Smooth muscle cell (in vitro differentiated cells): ENCODE results near the gene TMEM255A. TPM values are rescaled to one million over a fixed set of nuclear protein-coding genes. Genes with fewer than 3 reads are reported as not detected.
"Not testable (repeated sequence)": the region's sequence is repeated elsewhere in the genome, so short reads cannot be mapped to it uniquely, and the experiment has no call there.

Source experiments
- DNase-seq: peaks from one replicate; lab custom pipeline; 2025; ENCODE audit not compliant: unreplicated experiment; lab: John Stamatoyannopoulos, UW
- H2AFZ ChIP-seq: fragments of 200-600 bp; sonication (generic); 2 replicates; pipeline ENCODE4 v1.6.0; 2016; ENCODE audit warnings: antibody characterized with exemption, low read depth, mild to moderate bottlenecking
- H3F3A ChIP-seq: fragments of 200-600 bp; sonication (generic); 2 replicates; pipeline ENCODE4 v1.6.0; 2017; ENCODE audit warnings: antibody characterized with exemption, low read depth
- H3K27ac ChIP-seq: fragments of 200-600 bp; sonication (generic); 2 replicates; pipeline ENCODE4 v1.5.1; 2016; ENCODE audit warnings: low read depth, mild to moderate bottlenecking
- H3K27me3 ChIP-seq: fragments of 200-600 bp; sonication (generic); 2 replicates; pipeline ENCODE4 v1.6.1; 2016; ENCODE audit warnings: low read depth, mild to moderate bottlenecking
- H3K36me3 ChIP-seq: fragments of 200-600 bp; sonication (generic); 2 replicates; pipeline ENCODE4 v1.5.1; 2016; ENCODE audit warnings: low read depth
- H3K4me1 ChIP-seq: fragments of 200-600 bp; sonication (generic); 2 replicates; pipeline ENCODE4 v1.5.1; 2016; ENCODE audit warnings: low read depth
- H3K4me2 ChIP-seq: fragments of 200-600 bp; sonication (generic); 2 replicates; pipeline ENCODE4 v1.6.0; 2016; ENCODE audit warnings: mild to moderate bottlenecking
- H3K4me3 ChIP-seq: fragments of 200-600 bp; sonication (generic); 2 replicates; pipeline ENCODE4 v1.5.1; 2016; ENCODE audit warnings: mild to moderate bottlenecking
- H3K79me2 ChIP-seq: fragments of 200-600 bp; sonication (generic); 2 replicates; pipeline ENCODE4 v1.6.0; 2016; ENCODE audit warnings: low read depth, mild to moderate bottlenecking
- H3K9ac ChIP-seq: fragments of 200-600 bp; sonication (generic); 2 replicates; pipeline ENCODE4 v1.6.0; 2016; ENCODE audit warnings: low read depth
- H3K9me3 ChIP-seq: fragments of 200-600 bp; sonication (generic); replicated peaks from 2 replicates; pipeline ENCODE4 v1.5.1; 2016; ENCODE audit warnings: low read depth
- H4K20me1 ChIP-seq: fragments of 200-600 bp; sonication (generic); 2 replicates; pipeline ENCODE4 v1.6.0; 2016; ENCODE audit warnings: low read depth
- WGBS: methylation state at CpG from one replicate; pipeline ENCODE4 v1.1.7; 2016; ENCODE audit warnings: low lambda C conversion rate; 5-methylcytosine and 5-hydroxymethylcytosine counted together
- polyA plus RNA-seq: library from polyadenylated mRNA; unstranded; fragments of >200 nt; fragmentation: Nextera tagmentation; extraction: Ambion mirVana; gene quantifications from 2 replicates; pipeline ENCODE4 v1.2.1, GENCODE V29; 2016
- total RNA-seq: library from RNA; depleted of rRNA; stranded (reverse); fragments of >200 nt; gene quantifications from 2 replicates; pipeline ENCODE4 v1.2.3, GENCODE V29; 2014
- TF ChIP-seq, protein P1 (sequence below): fragments of 200-600 bp; sonication (generic); IDR thresholded peaks from 2 replicates; pipeline ENCODE4 v1.5.1; 2017; ENCODE audit warnings: borderline replicate concordance, mild to moderate bottlenecking, antibody characterized with exemption; ENCODE audit not compliant: insufficient read depth, poor library complexity, severe bottlenecking

The TMEM255A gene
- total and polyA plus RNA-seq, 2 experiments from 2014 or later: 0.04 TPM; not detected in 1

DNA sequence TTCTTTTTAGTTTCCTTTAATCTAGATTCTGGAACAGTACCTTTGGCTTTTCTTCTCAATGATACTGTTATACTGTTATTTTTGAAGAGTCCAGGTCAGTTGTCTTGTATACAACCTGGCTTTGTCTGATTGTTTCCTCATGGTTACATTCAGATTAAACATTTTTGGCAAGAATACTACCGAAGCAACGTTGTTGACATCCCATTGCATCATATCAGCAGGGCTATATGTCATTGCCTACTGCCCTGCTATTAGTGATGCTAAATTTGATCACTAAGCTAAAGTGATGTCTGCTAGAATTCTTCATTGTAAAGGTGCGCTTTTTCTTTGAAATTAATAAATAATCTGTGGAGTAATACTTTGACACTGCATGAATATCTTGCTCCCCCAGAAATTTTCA is 44.8 kb upstream of the TMEM255A start:
- Histone ChIP-seq H3F3A (no peaks in the 10 kb centered on the region), H2AFZ (no peak overlapping the region), H4K20me1 (no peaks in the 10 kb centered on the region), H3K4me3 (no peak overlapping the region), H3K36me3 (no peaks in the 10 kb centered on the region), H3K9ac (no peak overlapping the region), H3K9me3 (no peaks in the 10 kb centered on the region), H3K79me2 (no peaks in the 10 kb centered on the region), H3K4me2 (no peak overlapping the region), H3K27me3 (no peaks in the 10 kb centered on the region), H3K27ac (no peak overlapping the region), H3K4me1 (no peaks in the 10 kb centered on the region)
- DNase-seq: no peak
- TF ChIP-seq, protein P1, sequence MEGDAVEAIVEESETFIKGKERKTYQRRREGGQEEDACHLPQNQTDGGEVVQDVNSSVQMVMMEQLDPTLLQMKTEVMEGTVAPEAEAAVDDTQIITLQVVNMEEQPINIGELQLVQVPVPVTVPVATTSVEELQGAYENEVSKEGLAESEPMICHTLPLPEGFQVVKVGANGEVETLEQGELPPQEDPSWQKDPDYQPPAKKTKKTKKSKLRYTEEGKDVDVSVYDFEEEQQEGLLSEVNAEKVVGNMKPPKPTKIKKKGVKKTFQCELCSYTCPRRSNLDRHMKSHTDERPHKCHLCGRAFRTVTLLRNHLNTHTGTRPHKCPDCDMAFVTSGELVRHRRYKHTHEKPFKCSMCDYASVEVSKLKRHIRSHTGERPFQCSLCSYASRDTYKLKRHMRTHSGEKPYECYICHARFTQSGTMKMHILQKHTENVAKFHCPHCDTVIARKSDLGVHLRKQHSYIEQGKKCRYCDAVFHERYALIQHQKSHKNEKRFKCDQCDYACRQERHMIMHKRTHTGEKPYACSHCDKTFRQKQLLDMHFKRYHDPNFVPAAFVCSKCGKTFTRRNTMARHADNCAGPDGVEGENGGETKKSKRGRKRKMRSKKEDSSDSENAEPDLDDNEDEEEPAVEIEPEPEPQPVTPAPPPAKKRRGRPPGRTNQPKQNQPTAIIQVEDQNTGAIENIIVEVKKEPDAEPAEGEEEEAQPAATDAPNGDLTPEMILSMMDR: no peak
- WGBS: 83% methylated on average over 3 of the region's 3 CpGs

DNA sequence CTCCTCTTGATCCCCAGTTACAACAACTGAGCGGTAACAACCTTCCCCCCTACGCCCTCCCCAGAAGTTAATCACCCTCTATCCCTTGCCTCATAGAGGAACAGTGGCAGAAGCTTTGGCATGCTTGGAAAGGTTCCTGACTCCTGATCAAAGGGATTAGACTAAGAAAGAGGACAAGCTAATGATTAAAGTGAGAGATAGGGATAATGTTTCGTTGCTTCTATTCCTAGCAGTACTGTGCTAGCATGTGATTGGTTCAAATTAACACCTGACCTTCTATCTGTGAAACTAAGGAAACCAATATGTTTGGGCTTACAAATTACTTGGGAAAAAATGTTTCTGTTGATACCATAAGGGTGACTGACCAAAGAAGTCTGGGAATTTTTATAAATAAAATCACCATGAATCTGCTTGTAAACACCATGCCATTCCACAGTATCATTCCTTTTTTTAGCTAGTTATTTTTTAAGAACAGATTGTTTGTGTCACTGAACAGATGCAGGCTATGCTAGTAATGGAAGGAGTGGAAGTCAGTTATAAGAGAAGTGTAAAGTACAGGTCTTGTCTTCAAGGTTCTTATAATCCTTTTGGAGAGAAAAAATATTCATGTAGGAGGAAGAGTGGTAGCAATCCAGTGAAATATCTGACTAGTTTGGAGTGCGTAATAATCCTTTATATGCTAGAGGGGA is 39.3 kb upstream of the TMEM255A start:
- Histone ChIP-seq H3K4me1 (no peaks in the 10 kb centered on the region), H3K9me3 (no peaks in the 10 kb centered on the region), H3K9ac (no peak overlapping the region), H4K20me1 (no peaks in the 10 kb centered on the region), H3K4me2 (no peak overlapping the region), H3K27me3 (no peaks in the 10 kb centered on the region), H2AFZ (no peak overlapping the region), H3K36me3 (no peaks in the 10 kb centered on the region), H3K79me2 (no peaks in the 10 kb centered on the region), H3K4me3 (no peak overlapping the region), H3K27ac (no peak overlapping the region), H3F3A (no peaks in the 10 kb centered on the region)
- DNase-seq: no peak
- TF ChIP-seq, protein P1: no peak
- 82% methylated on average over 4 of the region's 4 CpGs for WGBS

DNA sequence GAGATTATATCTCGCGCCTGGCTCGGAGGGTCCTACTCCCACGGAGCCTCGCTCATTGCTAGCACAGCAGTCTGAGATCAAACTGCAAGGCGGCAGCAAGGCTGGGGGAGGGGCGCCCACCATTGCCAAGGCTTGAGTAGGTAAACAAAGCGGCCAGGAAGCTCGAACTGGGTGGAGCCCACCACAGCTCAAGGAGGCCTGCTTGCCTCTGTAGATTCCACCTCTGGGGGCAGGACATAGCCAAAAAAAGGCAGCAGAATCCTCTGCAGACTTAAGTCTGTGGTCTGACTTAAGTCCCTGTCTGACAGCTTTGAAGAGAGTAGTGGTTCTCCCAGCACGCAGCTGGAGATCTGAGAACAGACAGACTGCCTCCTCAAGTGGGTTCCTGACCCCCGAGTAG is 33.3 kb upstream of the TMEM255A start:
- H3K4me2 ChIP-seq, H3K9ac ChIP-seq, DNase-seq, H3K4me1 ChIP-seq, H3K27me3 ChIP-seq, H3K36me3 ChIP-seq, H3K4me3 ChIP-seq, H3F3A ChIP-seq, H3K79me2 ChIP-seq, H2AFZ ChIP-seq, H3K9me3 ChIP-seq, H4K20me1 ChIP-seq, H3K27ac ChIP-seq: not testable (repeated sequence)
- WGBS: 70% methylated on average over 11 of the region's 11 CpGs

DNA sequence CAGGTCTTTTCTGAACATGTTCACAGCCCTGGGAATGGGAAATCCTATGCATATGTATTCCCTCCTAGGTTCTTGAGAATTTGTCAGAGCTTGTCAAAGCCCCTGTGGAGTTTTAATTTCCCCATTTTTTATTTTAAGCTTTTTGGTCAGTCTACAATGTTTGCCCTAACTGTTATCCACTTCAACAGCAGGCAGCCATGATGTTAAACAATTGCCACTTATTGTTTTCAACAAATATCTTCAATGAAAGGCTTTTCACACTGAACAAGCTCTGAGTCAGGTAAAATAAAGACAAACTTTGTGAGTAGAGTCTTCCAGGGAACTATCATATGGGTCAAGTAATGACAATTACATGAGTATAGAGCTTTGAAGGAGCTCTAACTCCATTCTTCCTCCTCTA is 25.6 kb upstream of the TMEM255A start:
- Histone ChIP-seq H3K79me2 (no peaks in the 10 kb centered on the region), H3K4me2 (no peak overlapping the region), H3K4me3 (no peak overlapping the region), H2AFZ (no peak overlapping the region), H3K27ac (no peak overlapping the region), H3F3A (no peaks in the 10 kb centered on the region), H3K27me3 (no peaks in the 10 kb centered on the region), H4K20me1 (no peaks in the 10 kb centered on the region), H3K9ac (no peak overlapping the region), H3K36me3 (no peaks in the 10 kb centered on the region), H3K9me3 (peaks cover 3% of the 10 kb centered on the region), H3K4me1 (no peaks in the 10 kb centered on the region)
- TF ChIP-seq, protein P1: no peak
- no peak for DNase-seq
